ENCODE data around the gene CHRNG. TPM values are rescaled to one million over a fixed set of nuclear protein-coding genes. Genes with fewer than 3 reads are reported as not detected.

CHRNG gene
- total and polyA plus RNA-seq, 2 donors from 2014 or later = not detected

DNA sequence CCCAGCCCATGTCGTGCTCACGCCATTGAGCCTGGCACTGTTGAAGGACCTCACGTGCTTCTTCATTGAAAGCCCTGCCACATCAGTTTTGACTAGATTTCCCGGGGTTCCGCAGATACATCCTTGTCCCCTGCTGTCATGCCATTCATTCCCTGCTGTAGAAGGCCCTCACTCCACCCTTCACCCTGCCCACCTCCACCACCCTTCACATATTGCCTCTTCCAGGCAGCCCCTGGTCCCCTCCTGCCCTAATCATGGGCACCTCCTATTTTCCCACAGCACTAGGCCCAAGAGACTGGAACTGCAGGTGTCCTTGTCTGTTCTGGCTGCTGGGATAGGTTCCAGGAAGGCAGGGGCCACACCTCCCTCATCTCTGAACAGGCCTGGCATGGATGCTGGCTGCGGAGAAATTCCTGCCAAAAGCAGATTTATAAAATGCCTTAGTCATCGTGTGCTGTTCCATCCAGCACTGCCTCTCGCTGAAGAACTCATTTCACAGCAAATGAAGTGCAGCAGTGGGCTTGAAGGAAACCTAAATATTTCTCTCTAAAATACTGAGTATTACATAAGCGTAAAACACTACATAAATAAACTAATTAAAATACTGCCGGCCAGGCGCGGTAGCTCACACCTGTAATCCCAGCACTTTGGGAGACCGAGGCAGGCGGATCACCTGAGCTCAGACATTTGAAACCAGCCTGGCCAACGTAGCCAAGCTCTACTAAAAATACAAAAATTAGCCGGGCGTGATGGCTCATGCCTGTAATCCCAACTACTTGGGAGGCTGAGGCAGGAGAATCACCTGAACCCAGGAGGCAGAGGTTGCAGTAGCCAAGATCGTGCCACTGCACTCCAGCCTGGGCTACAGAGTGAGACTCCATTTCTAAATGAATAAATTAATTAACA, 49.4 kb downstream of the CHRNG start:
- Histone ChIP-seq H3K4me3 (ENCODE audit: low read length in 3 of 3) (no peak overlapping the region), H3K9me3 (ENCODE audit: control insufficient read depth in 2 of 3, insufficient read depth in 1 of 3, low read length in 3 of 3) (no peaks in the 10 kb centered on the region), H3K27me3 (ENCODE audit: control insufficient read depth, insufficient read depth, low read length) (no peaks in the 10 kb centered on the region), H3K27ac (ENCODE audit: low read depth in 2 of 2, low read length in 2 of 2) (peak overlapping the region; percentile 6 to 41), H3K4me1 (ENCODE audit: control insufficient read depth in 2 of 3, insufficient read depth in 2 of 3, low read depth in 1 of 3, low read length in 3 of 3) (peaks cover 0 to 7% (median 4%) of the 10 kb centered on the region in 3 donors), H3K9ac (ENCODE audit: low read length in 3 of 3) (no peak overlapping the region), H3K36me3 (ENCODE audit: control insufficient read depth in 2 of 3, insufficient read depth in 3 of 3, low read length in 3 of 3) (no peaks in the 10 kb centered on the region)
- intact Hi-C loops (cut with DNase I) = no loop called here
- TF ChIP-seq, protein P1, sequence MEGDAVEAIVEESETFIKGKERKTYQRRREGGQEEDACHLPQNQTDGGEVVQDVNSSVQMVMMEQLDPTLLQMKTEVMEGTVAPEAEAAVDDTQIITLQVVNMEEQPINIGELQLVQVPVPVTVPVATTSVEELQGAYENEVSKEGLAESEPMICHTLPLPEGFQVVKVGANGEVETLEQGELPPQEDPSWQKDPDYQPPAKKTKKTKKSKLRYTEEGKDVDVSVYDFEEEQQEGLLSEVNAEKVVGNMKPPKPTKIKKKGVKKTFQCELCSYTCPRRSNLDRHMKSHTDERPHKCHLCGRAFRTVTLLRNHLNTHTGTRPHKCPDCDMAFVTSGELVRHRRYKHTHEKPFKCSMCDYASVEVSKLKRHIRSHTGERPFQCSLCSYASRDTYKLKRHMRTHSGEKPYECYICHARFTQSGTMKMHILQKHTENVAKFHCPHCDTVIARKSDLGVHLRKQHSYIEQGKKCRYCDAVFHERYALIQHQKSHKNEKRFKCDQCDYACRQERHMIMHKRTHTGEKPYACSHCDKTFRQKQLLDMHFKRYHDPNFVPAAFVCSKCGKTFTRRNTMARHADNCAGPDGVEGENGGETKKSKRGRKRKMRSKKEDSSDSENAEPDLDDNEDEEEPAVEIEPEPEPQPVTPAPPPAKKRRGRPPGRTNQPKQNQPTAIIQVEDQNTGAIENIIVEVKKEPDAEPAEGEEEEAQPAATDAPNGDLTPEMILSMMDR (IDR thresholded peaks at IDR 0.05; ENCODE audit: borderline replicate concordance, extremely low read depth, insufficient read depth) = no peak
- FAIRE-seq = no peak
- peak in 1 of 5 donors; percentile 84 for DNase-seq

GRCh38 chr2:232592772-232593395, 53.4 kb downstream of the CHRNG start:
- TF ChIP-seq, protein P1 (IDR thresholded peaks at IDR 0.05; ENCODE audit: borderline replicate concordance, extremely low read depth, insufficient read depth) = peak; percentile 11
- peak overlapping the region in 1 of 2 donors; percentile 59 for H3K27ac ChIP-seq (ENCODE audit: low read depth in 2 of 2, low read length in 2 of 2)
- peak in 1 of 5 donors; percentile 83 for DNase-seq
- H3K9me3 ChIP-seq (ENCODE audit: control insufficient read depth in 2 of 3, insufficient read depth in 1 of 3, low read length in 3 of 3) = no peaks in the 10 kb centered on the region
- H3K27me3 ChIP-seq (ENCODE audit: control insufficient read depth, insufficient read depth, low read length) = no peaks in the 10 kb centered on the region
- intact Hi-C loops (cut with DNase I) = no loop called here
- no peak overlapping the region for H3K4me3 ChIP-seq (ENCODE audit: low read length in 3 of 3)
- no peaks in the 10 kb centered on the region for H3K36me3 ChIP-seq (ENCODE audit: control insufficient read depth in 2 of 3, insufficient read depth in 3 of 3, low read length in 3 of 3)
- peaks cover 0 to 7% (median 0%) of the 10 kb centered on the region in 3 donors for H3K4me1 ChIP-seq (ENCODE audit: control insufficient read depth in 2 of 3, insufficient read depth in 2 of 3, low read depth in 1 of 3, low read length in 3 of 3)
- no peak for FAIRE-seq
- no peak overlapping the region for H3K9ac ChIP-seq (ENCODE audit: low read length in 3 of 3)

DNA sequence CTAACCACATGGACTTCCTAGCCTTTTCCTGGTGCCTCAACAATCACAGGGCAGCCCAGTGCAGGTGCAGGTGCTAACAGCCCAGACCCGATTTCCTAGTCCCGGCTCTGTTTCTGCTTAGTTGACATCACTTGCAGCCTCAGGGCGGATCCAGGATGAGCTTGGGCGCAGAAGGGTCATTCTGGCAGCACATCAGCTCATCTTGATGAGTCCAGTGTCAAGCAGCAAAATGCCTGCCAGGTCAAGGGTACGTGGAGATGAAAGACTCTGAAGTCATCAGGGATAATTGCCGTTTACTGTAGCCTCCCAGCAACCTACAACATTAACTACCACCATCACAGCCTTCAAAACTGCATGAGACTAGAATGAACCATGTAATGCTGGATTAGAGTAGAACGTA, 54.5 kb downstream of the CHRNG start:
- TF ChIP-seq, protein P1 (IDR thresholded peaks at IDR 0.05; ENCODE audit: borderline replicate concordance, extremely low read depth, insufficient read depth) = no peak
- Histone ChIP-seq H3K9me3 (ENCODE audit: control insufficient read depth in 2 of 3, insufficient read depth in 1 of 3, low read length in 3 of 3) (no peaks in the 10 kb centered on the region), H3K36me3 (ENCODE audit: control insufficient read depth in 2 of 3, insufficient read depth in 3 of 3, low read length in 3 of 3) (no peaks in the 10 kb centered on the region), H3K4me3 (ENCODE audit: low read length in 3 of 3) (no peak overlapping the region), H3K27ac (ENCODE audit: low read depth in 2 of 2, low read length in 2 of 2) (no peak overlapping the region), H3K27me3 (ENCODE audit: control insufficient read depth, insufficient read depth, low read length) (no peaks in the 10 kb centered on the region), H3K4me1 (ENCODE audit: control insufficient read depth in 2 of 3, insufficient read depth in 2 of 3, low read depth in 1 of 3, low read length in 3 of 3) (peaks cover 0 to 4% (median 0%) of the 10 kb centered on the region in 3 donors), H3K9ac (ENCODE audit: low read length in 3 of 3) (no peak overlapping the region)
- intact Hi-C loops (cut with DNase I) = no loop called here
- no peak for FAIRE-seq
- DNase-seq = no peak

Other genes with a start within 250 kb of the CHRNG start
- not detected for gene ALPP, start 160.9 kb upstream of the CHRNG start, total RNA-seq
- not detected for gene ALPP, start 160.9 kb upstream of the CHRNG start, polyA plus RNA-seq (ENCODE audit: insufficient read depth, low read depth, low replicate concordance)
- not detected for gene ALPG, start 132.8 kb upstream of the CHRNG start, total RNA-seq
- gene ALPG, start 132.8 kb upstream of the CHRNG start, polyA plus RNA-seq (ENCODE audit: insufficient read depth, low read depth, low replicate concordance) = not detected
- 0.09 TPM for gene ALPI, start 83.5 kb upstream of the CHRNG start, total RNA-seq
- 0.49 TPM for gene ALPI, start 83.5 kb upstream of the CHRNG start, polyA plus RNA-seq (ENCODE audit: insufficient read depth, low read depth, low replicate concordance)
- 6.7 TPM for gene ECEL1, start 51.9 kb upstream of the CHRNG start, total RNA-seq
- gene ECEL1, start 51.9 kb upstream of the CHRNG start, polyA plus RNA-seq (ENCODE audit: insufficient read depth, low read depth, low replicate concordance) = 8.5 TPM
- not detected for gene PRSS56, start 19.3 kb upstream of the CHRNG start, total RNA-seq
- gene PRSS56, start 19.3 kb upstream of the CHRNG start, polyA plus RNA-seq (ENCODE audit: insufficient read depth, low read depth, low replicate concordance) = not detected
- gene CHRND, start 13.5 kb upstream of the CHRNG start, total RNA-seq = not detected
- gene CHRND, start 13.5 kb upstream of the CHRNG start, polyA plus RNA-seq (ENCODE audit: insufficient read depth, low read depth, low replicate concordance) = not detected
- gene TIGD1, start 10.9 kb downstream of the CHRNG start, total RNA-seq = 7.0 TPM
- gene TIGD1, start 10.9 kb downstream of the CHRNG start, polyA plus RNA-seq (ENCODE audit: insufficient read depth, low read depth, low replicate concordance) = 4.8 TPM
- gene EIF4E2, start 11.0 kb downstream of the CHRNG start, total RNA-seq = 79.2 TPM
- gene EIF4E2, start 11.0 kb downstream of the CHRNG start, polyA plus RNA-seq (ENCODE audit: insufficient read depth, low read depth, low replicate concordance) = 78.3 TPM
- 129 TPM for gene EFHD1, start 93.9 kb downstream of the CHRNG start, total RNA-seq
- gene EFHD1, start 93.9 kb downstream of the CHRNG start, polyA plus RNA-seq (ENCODE audit: insufficient read depth, low read depth, low replicate concordance) = 280 TPM
- gene GIGYF2, start 157.6 kb downstream of the CHRNG start, total RNA-seq = 79.8 TPM
- gene GIGYF2, start 157.6 kb downstream of the CHRNG start, polyA plus RNA-seq (ENCODE audit: insufficient read depth, low read depth, low replicate concordance) = 13.5 TPM
- gene KCNJ13, start 236.9 kb downstream of the CHRNG start, total RNA-seq = not detected
- gene KCNJ13, start 236.9 kb downstream of the CHRNG start, polyA plus RNA-seq (ENCODE audit: insufficient read depth, low read depth, low replicate concordance) = 2.0 TPM

Data from kidney (tissue), 14 donors.